ENCODE data around the gene SHROOM3. TPM values are rescaled to one million over a fixed set of nuclear protein-coding genes. Genes with fewer than 3 reads are reported as not detected.

The SHROOM3 gene
- total RNA-seq, 4 donors from 2014 or later, result 29.5 to 127 (median 59.9) TPM

DNA sequence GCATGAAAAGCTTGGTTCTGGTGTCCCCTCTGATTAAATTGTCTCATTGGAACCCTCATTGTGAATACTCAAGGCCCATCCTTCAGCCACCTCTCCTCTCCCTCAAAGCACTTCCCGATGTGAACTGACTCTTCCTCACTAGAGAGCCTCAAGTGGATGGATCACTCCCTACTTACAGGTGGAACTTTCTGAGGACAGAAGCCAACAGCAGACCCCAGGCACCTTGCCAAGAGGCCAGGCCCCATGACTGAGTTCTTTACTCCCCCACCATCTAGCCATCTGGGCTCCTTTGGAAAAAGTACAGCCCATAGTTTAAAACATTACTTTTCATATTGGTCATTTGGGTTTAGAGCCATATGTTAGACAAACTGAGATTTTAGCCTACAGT, 224.1 kb downstream of the SHROOM3 start:
- WGBS, 2 donors (ENCODE audit: low coverage in 1 of 2), result no CpG with 5 or more reads among the region's 1 CpG
- TF ChIP-seq POLR2A (IDR thresholded peaks at IDR 0.05) (no peak), EP300 (IDR thresholded peaks at IDR 0.05) (no peak), POLR2AphosphoS5 (IDR thresholded peaks at IDR 0.05) (no peak)
- TF ChIP-seq, protein P1, sequence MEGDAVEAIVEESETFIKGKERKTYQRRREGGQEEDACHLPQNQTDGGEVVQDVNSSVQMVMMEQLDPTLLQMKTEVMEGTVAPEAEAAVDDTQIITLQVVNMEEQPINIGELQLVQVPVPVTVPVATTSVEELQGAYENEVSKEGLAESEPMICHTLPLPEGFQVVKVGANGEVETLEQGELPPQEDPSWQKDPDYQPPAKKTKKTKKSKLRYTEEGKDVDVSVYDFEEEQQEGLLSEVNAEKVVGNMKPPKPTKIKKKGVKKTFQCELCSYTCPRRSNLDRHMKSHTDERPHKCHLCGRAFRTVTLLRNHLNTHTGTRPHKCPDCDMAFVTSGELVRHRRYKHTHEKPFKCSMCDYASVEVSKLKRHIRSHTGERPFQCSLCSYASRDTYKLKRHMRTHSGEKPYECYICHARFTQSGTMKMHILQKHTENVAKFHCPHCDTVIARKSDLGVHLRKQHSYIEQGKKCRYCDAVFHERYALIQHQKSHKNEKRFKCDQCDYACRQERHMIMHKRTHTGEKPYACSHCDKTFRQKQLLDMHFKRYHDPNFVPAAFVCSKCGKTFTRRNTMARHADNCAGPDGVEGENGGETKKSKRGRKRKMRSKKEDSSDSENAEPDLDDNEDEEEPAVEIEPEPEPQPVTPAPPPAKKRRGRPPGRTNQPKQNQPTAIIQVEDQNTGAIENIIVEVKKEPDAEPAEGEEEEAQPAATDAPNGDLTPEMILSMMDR (IDR thresholded peaks at IDR 0.05), result no peak

DNA sequence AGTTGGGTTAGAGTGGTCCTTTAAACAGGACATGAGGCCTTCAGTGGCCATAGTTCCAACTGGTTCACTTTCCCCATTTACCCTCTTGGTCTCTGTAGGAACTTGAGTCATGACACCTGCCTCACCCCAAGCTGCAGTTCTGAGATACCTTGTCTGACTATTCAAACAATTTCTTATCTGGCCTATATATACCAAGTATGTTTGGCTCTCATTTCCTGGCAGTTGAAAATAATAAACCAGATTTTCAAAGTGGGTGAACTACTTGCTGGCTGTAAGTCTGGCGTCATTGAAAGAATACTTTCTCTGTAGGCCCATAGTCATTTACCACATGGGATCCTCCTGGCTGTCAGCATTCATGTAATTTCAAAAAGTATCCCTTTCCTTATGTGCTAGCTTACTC, 228.8 kb downstream of the SHROOM3 start:
- Histone ChIP-seq H3K27ac (no peak overlapping the region), H3K4me3 (no peak overlapping the region), H3K9me3 (no peaks in the 10 kb centered on the region), H3K36me3 (no peaks in the 10 kb centered on the region), H3K4me1 (no peaks in the 10 kb centered on the region), H3K27me3 (no peaks in the 10 kb centered on the region)
- WGBS, 2 donors (ENCODE audit: low coverage in 1 of 2), result 73 to 100% methylated on average over 1 of the region's 1 CpG
- ATAC-seq, result no peak
- TF ChIP-seq EP300 (IDR thresholded peaks at IDR 0.05) (no peak), POLR2A (IDR thresholded peaks at IDR 0.05) (no peak), POLR2AphosphoS5 (IDR thresholded peaks at IDR 0.05) (no peak)
- TF ChIP-seq, protein P1 (IDR thresholded peaks at IDR 0.05), result no peak

More for the DNA sequence above, 224.1 kb downstream of the SHROOM3 start:
- Histone ChIP-seq H3K36me3 (no peaks in the 10 kb centered on the region), H3K27me3 (no peaks in the 10 kb centered on the region), H3K9me3 (no peaks in the 10 kb centered on the region), H3K4me3 (no peak overlapping the region), H3K4me1 (peaks cover 5 to 39% (median 6%) of the 10 kb centered on the region in 3 donors), H3K27ac (no peak overlapping the region)
- ATAC-seq, result no peak

DNA sequence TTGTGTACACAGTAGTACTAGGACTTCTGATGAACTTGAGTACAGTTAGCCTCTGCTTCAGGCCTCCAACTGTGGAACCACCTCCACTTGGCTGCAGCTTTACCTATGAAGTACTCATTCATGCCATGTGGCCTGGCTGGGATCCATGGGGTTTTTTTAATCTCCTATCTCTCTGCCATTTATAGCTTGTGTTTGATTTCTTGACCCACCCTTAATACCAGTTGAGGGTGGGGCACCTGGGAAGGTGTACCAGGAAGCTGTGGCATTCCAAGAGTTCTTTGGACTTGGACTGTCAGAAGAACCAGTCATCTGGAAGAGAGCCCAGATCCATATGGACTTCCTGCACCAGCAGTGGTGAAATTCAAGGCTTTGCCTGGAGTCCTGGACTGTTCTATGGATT, 230.1 kb downstream of the SHROOM3 start:
- H3K27me3 ChIP-seq, result no peaks in the 10 kb centered on the region
- H3K27ac ChIP-seq, result no peak overlapping the region
- no peaks in the 10 kb centered on the region for H3K9me3 ChIP-seq
- H3K36me3 ChIP-seq, result no peaks in the 10 kb centered on the region
- TF ChIP-seq POLR2AphosphoS5 (IDR thresholded peaks at IDR 0.05), result no peak
- no peak for TF ChIP-seq POLR2A (IDR thresholded peaks at IDR 0.05)
- no peak for TF ChIP-seq EP300 (IDR thresholded peaks at IDR 0.05)
- TF ChIP-seq, protein P1 (IDR thresholded peaks at IDR 0.05), result no peak
- ATAC-seq, result no peak
- H3K4me1 ChIP-seq, result no peaks in the 10 kb centered on the region
- H3K4me3 ChIP-seq, result no peak overlapping the region

DNA sequence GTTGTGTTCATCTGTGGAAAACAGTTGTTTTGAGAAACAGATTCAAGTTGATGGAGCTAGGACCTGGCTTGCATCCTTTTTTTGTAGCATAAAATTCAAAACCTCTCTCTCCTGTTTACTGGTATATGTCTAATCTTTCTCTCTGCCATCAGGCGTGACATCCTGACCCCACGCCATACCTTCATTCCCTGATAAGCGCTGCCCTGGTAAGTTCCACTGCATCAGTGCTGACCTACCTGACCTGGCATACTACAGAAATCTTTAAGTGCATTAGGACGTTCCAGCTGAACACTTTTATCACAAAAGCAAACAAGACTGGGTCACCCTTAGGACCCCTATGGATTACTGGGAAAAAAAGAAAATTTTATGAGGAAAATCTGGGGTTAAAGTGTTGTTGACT, 230.7 kb downstream of the SHROOM3 start:
- no peak overlapping the region for H3K27ac ChIP-seq
- H3K36me3 ChIP-seq, result no peaks in the 10 kb centered on the region
- H3K4me3 ChIP-seq, result no peak overlapping the region
- no peak for ATAC-seq
- TF ChIP-seq POLR2A (IDR thresholded peaks at IDR 0.05), result no peak
- TF ChIP-seq EP300 (IDR thresholded peaks at IDR 0.05), result no peak
- TF ChIP-seq, protein P1 (IDR thresholded peaks at IDR 0.05), result no peak
- TF ChIP-seq POLR2AphosphoS5 (IDR thresholded peaks at IDR 0.05), result no peak
- H3K9me3 ChIP-seq, result no peaks in the 10 kb centered on the region
- H3K4me1 ChIP-seq, result no peaks in the 10 kb centered on the region
- H3K27me3 ChIP-seq, result no peaks in the 10 kb centered on the region
- 87 to 100% methylated on average over 1 to 4 of the region's 4 CpGs for WGBS, 2 donors (ENCODE audit: low coverage in 1 of 2)

- WGBS, 2 donors (ENCODE audit: low coverage in 1 of 2), result 81 to 85% methylated on average over 4 to 5 of the region's 5 CpGs
- no peaks in the 10 kb centered on the region for H3K27me3 ChIP-seq
- no peak overlapping the region for H3K27ac ChIP-seq
- no peak for ATAC-seq
- no peaks in the 10 kb centered on the region for H3K9me3 ChIP-seq
- H3K4me3 ChIP-seq, result no peak overlapping the region
- H3K36me3 ChIP-seq, result no peaks in the 10 kb centered on the region
- TF ChIP-seq EP300 (IDR thresholded peaks at IDR 0.05) (no peak), POLR2AphosphoS5 (IDR thresholded peaks at IDR 0.05) (no peak), POLR2A (IDR thresholded peaks at IDR 0.05) (no peak)
- TF ChIP-seq, protein P1 (IDR thresholded peaks at IDR 0.05), result no peak
- no peaks in the 10 kb centered on the region for H3K4me1 ChIP-seq
These were observed 232.0 kb downstream of the SHROOM3 start for GRCh38 chr4:76666944-76667532.
